HepG2 (cell line): ENCODE data around the gene ENC1. TPM values are rescaled to one million over a fixed set of nuclear protein-coding genes. Genes with fewer than 3 reads are reported as not detected.
A peak's percentile ranks its signal among the peaks of the same experiment; 100 is the strongest.

Experiments used
- ATAC-seq: fragments of 200-7000 bp; cut with Tn5 transposase; 3 replicates; pipeline ENCODE4 v1.9.1; 2020; ENCODE audit warnings: mild to moderate bottlenecking, moderate library complexity
- BruUV-seq: library from RNA; stranded (reverse); fragments of 400-500 nt; replicated peaks from 2 replicates; lab custom pipeline; 2021; lab: Mats Ljungman, UMichigan
- CTCF ChIA-PET: fragments of 300-600 bp; formaldehyde crosslinking; extraction: SDS; loops from one replicate; lab custom pipeline; 2021; ENCODE audit warnings: low total read pairs, inconsistent platforms, low intra/inter-chr PET ratio; lab: Yijun Ruan, JAX
- POLR2A ChIA-PET: fragments of 350-600 bp; sonication (Branson Sonifier 250); formaldehyde crosslinking; loops from one replicate; lab custom pipeline; 2020; ENCODE audit warnings: antibody characterized with exemption, inconsistent platforms; lab: Yijun Ruan, JAX
- DNase-seq: peaks from one replicate; pipeline ENCODE4 v3.0.0-alpha.2; 2015; ENCODE audit warnings: low spot score
- FAIRE-seq: peaks from 3 replicates; lab custom pipeline; 2011; peaks lifted over from hg19 to GRCh38; lab: Jason Lieb, UNC
- H2AFZ ChIP-seq: one replicate; pipeline ENCODE4 v1.6.1; 2011; ENCODE audit warnings: low read length, inconsistent platforms
- H3K27ac ChIP-seq: fragments of 300-600 bp; 3 replicates; pipeline ENCODE4 v1.8.0; 2011; ENCODE audit warnings: mixed run types, mild to moderate bottlenecking, mixed read lengths, low read length, inconsistent platforms; ENCODE audit not compliant: insufficient read depth; ENCODE audit errors: extremely low read length
- H3K27me3 ChIP-seq, 2 experiments: fragments of 200-600 bp in 1 of 2; 2 replicates in 1 of 2; 3 replicates in 1 of 2; pipeline versions ENCODE4 v1.6.0 to v1.8.0; 2011; ENCODE audit warnings: low read length in 2 of 2, mild to moderate bottlenecking in 2 of 2, moderate library complexity in 2 of 2, inconsistent platforms in 1 of 2; ENCODE audit not compliant: insufficient read depth in 2 of 2, control insufficient read depth in 1 of 2
- H3K36me3 ChIP-seq, 2 experiments: fragments of 200-600 bp in 1 of 2; replicated peaks in 1 of 2; 2 replicates in 1 of 2; 3 replicates in 1 of 2; pipeline versions ENCODE4 v1.5.1 to v1.8.0; 2011; ENCODE audit warnings: low read length in 2 of 2, inconsistent platforms in 1 of 2; ENCODE audit not compliant: insufficient read depth in 2 of 2, control insufficient read depth in 1 of 2
- H3K4me1 ChIP-seq: 2 replicates; pipeline ENCODE4 v1.5.1; 2012; ENCODE audit warnings: low read length, inconsistent platforms; ENCODE audit not compliant: insufficient read depth
- H3K4me2 ChIP-seq: 2 replicates; pipeline ENCODE4 v1.6.0; 2011; ENCODE audit warnings: low read depth, low read length, inconsistent platforms
- H3K4me3 ChIP-seq, 3 experiments: fragments of 200-600 bp in 1 of 3; sonication (generic), shearing (Covaris generic) in 1 of 3; replicated peaks in 1 of 3; 2 replicates each; pipeline ENCODE4 v1.5.1; 2011 to 2016; ENCODE audit warnings: low read length in 3 of 3, inconsistent platforms in 2 of 3, low read depth in 2 of 3, mild to moderate bottlenecking in 2 of 3, control low read depth in 1 of 3, mixed read lengths in 1 of 3; ENCODE audit not compliant: insufficient read depth in 1 of 3
- H3K79me2 ChIP-seq: one replicate; pipeline ENCODE4 v1.6.1; 2011; ENCODE audit warnings: low read length, inconsistent platforms; ENCODE audit not compliant: insufficient read depth
- H3K9ac ChIP-seq: 2 replicates; pipeline ENCODE4 v1.6.0; 2011; ENCODE audit warnings: mild to moderate bottlenecking, low read depth, low read length, inconsistent platforms; ENCODE audit not compliant: insufficient read depth
- H3K9me3 ChIP-seq: 2 replicates; pipeline ENCODE4 v1.5.1; 2012; ENCODE audit warnings: mild to moderate bottlenecking, low read length
- H4K20me1 ChIP-seq: 2 replicates; pipeline ENCODE4 v1.6.0; 2011; ENCODE audit warnings: inconsistent platforms, mild to moderate bottlenecking, low read length, moderate library complexity; ENCODE audit not compliant: insufficient read depth
- ARNT ChIP-seq: fragments of 450-650 bp; IDR thresholded peaks from 2 replicates; pipeline ENCODE4 v1.6.1; 2017
- ATM ChIP-seq: fragments of 450-650 bp; IDR thresholded peaks from 2 replicates; pipeline ENCODE4 v1.7.1; 2017; ENCODE audit warnings: mild to moderate bottlenecking, borderline replicate concordance
- CBX1 ChIP-seq: IDR thresholded peaks from one replicate; pipeline ENCODE4 v1.6.1; 2016; ENCODE audit warnings: antibody characterized with exemption, low read depth
- ERF ChIP-seq: IDR thresholded peaks from 2 replicates; pipeline ENCODE4 v1.6.1; 2018; ENCODE audit warnings: missing biosample characterization, missing genetic modification reagents
- ESRRA ChIP-seq: sonication (generic); formaldehyde crosslinking; IDR thresholded peaks from 2 replicates; pipeline ENCODE4 v1.5.1; 2020; ENCODE audit warnings: mild to moderate bottlenecking, low read depth, missing genetic modification reagents
- NFE2L1 ChIP-seq: sonication (generic); formaldehyde crosslinking; IDR thresholded peaks from 2 replicates; pipeline ENCODE4 v1.4.0; 2020; ENCODE audit warnings: missing genetic modification reagents, mild to moderate bottlenecking, borderline replicate concordance
- PHF5A ChIP-seq: IDR thresholded peaks from one replicate; pipeline ENCODE4 v1.6.1; 2018; ENCODE audit warnings: low read depth, missing genetic modification reagents; ENCODE audit not compliant: unreplicated experiment
- SAP130 ChIP-seq: IDR thresholded peaks from 2 replicates; pipeline ENCODE4 v1.6.1; 2016; ENCODE audit warnings: low read depth
- ZNF672 ChIP-seq: sonication (generic); formaldehyde crosslinking; IDR thresholded peaks from 2 replicates; pipeline ENCODE4 v1.8.1; 2022; ENCODE audit warnings: missing genetic modification reagents
- WGBS: methylation state at CpG from one replicate; pipeline ENCODE4 v1.1.6; 2017; ENCODE audit warnings: low lambda C conversion rate; 5-methylcytosine and 5-hydroxymethylcytosine counted together
- in situ Hi-C: cut with HindIII; loops from 2 replicates; pipeline ENCODE4 v1.10.0; 2017; ENCODE audit warnings: low pct_unique_long_range_greater_than_20kb; ENCODE audit not compliant: extremely low pct_ligation_motif_present
- intact Hi-C: fragments of 100-400 bp; cut with micrococcal nuclease; formaldehyde crosslinking; loops from one replicate; pipeline ENCODE4 v1.10.0; 2022; ENCODE audit not compliant: unreplicated experiment
- polyA plus RNA-seq, 8 experiments: library from polyadenylated mRNA; depleted of rRNA in 3 of 8; stranded (reverse) in 7 of 8; unstranded in 1 of 8; fragments of >200 nt; fragmentation: Illumina TruSeq in 4 of 8; extraction: Trizol in 4 of 8; gene quantifications; 2 replicates each; pipeline versions ENCODE4 v1.2.1 to v1.2.3, GENCODE V29; 2011 to 2016; ENCODE audit warnings: low read depth in 4 of 8, missing spikeins in 1 of 8, mixed read lengths in 1 of 8; ENCODE audit not compliant: insufficient read depth in 1 of 8
- total RNA-seq, 5 experiments: library from RNA; depleted of rRNA; stranded (reverse); fragments of >200 nt; fragmentation: Illumina TruSeq; extraction: Trizol; gene quantifications; 2 replicates each; pipeline ENCODE4 v1.2.3, GENCODE V29; 2016; ENCODE audit warnings: low read depth in 1 of 5
- TF ChIP-seq, protein P1 (sequence below): IDR thresholded peaks from 2 replicates; pipeline ENCODE4 v1.6.1; 2012; ENCODE audit warnings: inconsistent platforms
- TF ChIP-seq, protein P2 (sequence below): sonication (generic); formaldehyde crosslinking; IDR thresholded peaks from 2 replicates; pipeline ENCODE4 v1.5.0; 2020; ENCODE audit warnings: mild to moderate bottlenecking, missing genetic modification reagents
- TF ChIP-seq, protein P3 (sequence below): sonication (generic); formaldehyde crosslinking; IDR thresholded peaks from 2 replicates; pipeline ENCODE4 v1.9.0; 2022; ENCODE audit warnings: low read depth, missing genetic modification reagents

Gene ENC1
- total and polyA plus RNA-seq, 2 of the 13 experiments (the other 11 are each of a cell fraction or from before 2014, with no cell fraction given) = 63.8 to 64.4 TPM

DNA sequence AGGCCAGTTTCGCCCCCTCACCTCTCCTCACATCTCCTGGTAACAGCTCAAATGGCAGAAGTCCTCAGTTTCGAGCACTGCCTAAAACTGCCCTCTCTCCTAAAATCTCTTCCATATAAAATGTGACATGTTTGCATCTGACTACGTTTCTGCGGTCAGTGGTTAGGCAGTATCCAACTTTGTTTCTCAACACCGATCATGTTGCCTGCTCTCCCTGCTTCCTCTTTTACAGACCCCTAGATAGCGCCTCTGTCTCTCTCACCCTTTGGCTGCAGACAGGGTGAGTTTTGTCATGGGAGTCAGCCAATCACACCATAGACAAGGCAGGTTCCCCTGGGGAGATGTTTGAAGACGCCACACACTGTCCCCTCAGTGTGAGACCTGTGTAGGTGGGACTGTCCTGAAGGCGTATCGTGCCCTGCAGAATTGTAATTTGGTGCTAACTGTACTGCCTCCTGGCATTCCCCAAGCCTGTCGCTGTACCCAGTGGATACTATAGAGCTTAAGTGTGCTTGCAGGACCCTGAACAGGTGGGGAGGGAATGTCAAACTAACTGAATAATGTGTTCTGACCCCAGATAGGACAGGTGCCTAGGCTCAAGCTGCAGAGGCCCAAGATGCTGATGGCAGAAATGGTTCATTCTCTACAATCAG is 45.6 kb upstream of the ENC1 start:
- Histone ChIP-seq H3K36me3 (peaks cover 2 to 6% of the 10 kb centered on the region in 2 experiments; a peak in 1 of 5 replicates), H4K20me1 (no peaks in the 10 kb centered on the region), H3K9ac (peak overlapping the region; percentile 81), H3K9me3 (no peaks in the 10 kb centered on the region), H3K27ac (peak overlapping the region; percentile 67), H3K27me3 (no peaks in the 10 kb centered on the region), H3K4me1 (peaks cover 27% of the 10 kb centered on the region), H3K4me3 (peak overlapping the region; percentile 84 to 92 (median 88)), H3K79me2 (peaks cover 3% of the 10 kb centered on the region), H2AFZ (no peak overlapping the region), H3K4me2 (peak overlapping the region; percentile 89)
- CTCF ChIA-PET = no interaction called here
- DNase-seq (no peak), ATAC-seq (peak; percentile 45), FAIRE-seq (peak; percentile 75)
- in situ Hi-C loops (loop anchor here (25.0 kb wide), 1 partner anchor 826 kb away; the partner anchor contains the start of genes CERT1 and POLK), intact Hi-C loops (no loop called here)
- TSS peak; percentile 63 for BruUV-seq
- WGBS = 22% methylated on average over 10 of the region's 10 CpGs
- POLR2A ChIA-PET = interaction anchor here (0.7 to 1.5 kb wide), 4 partner anchors 10 to 45 kb away, joined by 3 to 6 read pairs (median 3); partner anchors contain the start of gene ENC1
- TF ChIP-seq ERF (CRISPR knock-in tag) (no peak), SAP130 (CRISPR knock-in tag) (peak; percentile 2; the same call in 1 of the 2 replicates)
- TF ChIP-seq, protein P1, sequence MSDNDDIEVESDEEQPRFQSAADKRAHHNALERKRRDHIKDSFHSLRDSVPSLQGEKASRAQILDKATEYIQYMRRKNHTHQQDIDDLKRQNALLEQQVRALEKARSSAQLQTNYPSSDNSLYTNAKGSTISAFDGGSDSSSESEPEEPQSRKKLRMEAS = 0 out of 2 replicates have a peak, but pooled peaks have one; percentile 15

DNA sequence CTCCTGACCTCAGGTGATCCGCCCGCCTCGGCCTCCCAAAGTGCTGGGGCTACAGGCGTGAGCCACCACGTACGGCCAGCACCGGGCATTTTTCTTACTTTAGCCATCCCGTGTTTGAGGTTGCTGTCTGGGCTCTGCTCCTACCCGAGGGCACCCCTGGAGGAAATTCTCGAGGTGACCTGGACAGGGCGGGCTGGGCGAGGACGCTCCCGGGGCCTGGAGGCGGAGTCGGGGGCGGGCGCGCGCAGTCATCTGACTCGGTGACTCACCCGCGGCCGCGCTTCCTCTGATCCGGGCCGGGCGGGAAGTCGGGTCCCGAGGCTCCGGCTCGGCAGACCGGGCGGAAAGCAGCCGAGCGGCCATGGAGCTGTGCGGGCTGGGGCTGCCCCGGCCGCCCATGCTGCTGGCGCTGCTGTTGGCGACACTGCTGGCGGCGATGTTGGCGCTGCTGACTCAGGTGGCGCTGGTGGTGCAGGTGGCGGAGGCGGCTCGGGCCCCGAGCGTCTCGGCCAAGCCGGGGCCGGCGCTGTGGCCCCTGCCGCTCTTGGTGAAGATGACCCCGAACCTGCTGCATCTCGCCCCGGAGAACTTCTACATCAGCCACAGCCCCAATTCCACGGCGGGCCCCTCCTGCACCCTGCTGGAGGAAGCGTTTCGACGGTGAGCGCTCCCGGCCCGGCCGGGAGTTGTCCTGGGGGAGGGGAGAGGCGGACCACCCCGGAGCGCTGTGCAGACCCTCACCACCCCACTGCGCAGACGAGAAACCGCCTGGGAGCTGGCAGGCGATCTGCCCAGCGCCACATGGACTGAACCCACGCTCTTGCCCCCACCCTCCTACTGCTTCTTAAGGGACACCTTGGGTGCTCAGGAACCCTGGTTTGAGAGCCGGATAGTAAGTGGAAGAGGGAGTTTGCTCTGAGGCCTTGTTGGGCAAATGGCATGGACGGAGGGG is 44.6 kb upstream of the ENC1 start, which contains the start of gene HEXB:
Gene HEXB (plus strand): TSS at position 334 of the 952 bp plus-strand sequence. CDS start 28 bp downstream, at position 362.
- ATAC-seq (peak; percentile 93), FAIRE-seq (no peak), DNase-seq (peak; percentile 73)
- Histone ChIP-seq H3K36me3 (peaks cover 2 to 6% of the 10 kb centered on the region in 2 experiments; a peak in 1 of 5 replicates), H4K20me1 (no peaks in the 10 kb centered on the region), H3K9me3 (no peaks in the 10 kb centered on the region), H3K27me3 (no peaks in the 10 kb centered on the region), H3K4me3 (peak within 1 kb of the TSS; percentile 84 to 92 (median 88)), H3K79me2 (peaks cover 3% of the 10 kb centered on the region), H3K27ac (peak within 1 kb of the TSS; percentile 67), H3K4me1 (peaks cover 27% of the 10 kb centered on the region), H3K9ac (peak within 1 kb of the TSS; percentile 81), H3K4me2 (peak within 1 kb of the TSS; percentile 89), H2AFZ (no peak within 1 kb of the TSS)
- WGBS = 2% methylated on average over 42 of the region's 78 CpGs
- no TSS peak for BruUV-seq
- in situ Hi-C loops (loop anchor here (25.0 kb wide), 1 partner anchor 827 kb away; the partner anchor contains the start of genes CERT1 and POLK), intact Hi-C loops (no loop called here)
- ChIA-PET CTCF (no interaction called here), POLR2A (interaction anchor here (0.7 to 1.5 kb wide), 4 partner anchors 11 to 44 kb away, joined by 3 to 6 read pairs (median 3); partner anchors contain the start of gene ENC1)
- no peak for TF ChIP-seq ESRRA (CRISPR knock-in tag)
- TF ChIP-seq CBX1 = no peak
- TF ChIP-seq NFE2L1 (CRISPR knock-in tag) = no peak
- TF ChIP-seq ZNF672 (CRISPR knock-in tag) = no peak
- TF ChIP-seq ATM = no peak
- TF ChIP-seq ARNT = no peak
- TF ChIP-seq, protein P2, sequence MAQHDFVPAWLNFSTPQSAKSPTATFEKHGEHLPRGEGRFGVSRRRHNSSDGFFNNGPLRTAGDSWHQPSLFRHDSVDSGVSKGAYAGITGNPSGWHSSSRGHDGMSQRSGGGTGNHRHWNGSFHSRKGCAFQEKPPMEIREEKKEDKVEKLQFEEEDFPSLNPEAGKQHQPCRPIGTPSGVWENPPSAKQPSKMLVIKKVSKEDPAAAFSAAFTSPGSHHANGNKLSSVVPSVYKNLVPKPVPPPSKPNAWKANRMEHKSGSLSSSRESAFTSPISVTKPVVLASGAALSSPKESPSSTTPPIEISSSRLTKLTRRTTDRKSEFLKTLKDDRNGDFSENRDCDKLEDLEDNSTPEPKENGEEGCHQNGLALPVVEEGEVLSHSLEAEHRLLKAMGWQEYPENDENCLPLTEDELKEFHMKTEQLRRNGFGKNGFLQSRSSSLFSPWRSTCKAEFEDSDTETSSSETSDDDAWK = no peak
- TF ChIP-seq, protein P3, sequence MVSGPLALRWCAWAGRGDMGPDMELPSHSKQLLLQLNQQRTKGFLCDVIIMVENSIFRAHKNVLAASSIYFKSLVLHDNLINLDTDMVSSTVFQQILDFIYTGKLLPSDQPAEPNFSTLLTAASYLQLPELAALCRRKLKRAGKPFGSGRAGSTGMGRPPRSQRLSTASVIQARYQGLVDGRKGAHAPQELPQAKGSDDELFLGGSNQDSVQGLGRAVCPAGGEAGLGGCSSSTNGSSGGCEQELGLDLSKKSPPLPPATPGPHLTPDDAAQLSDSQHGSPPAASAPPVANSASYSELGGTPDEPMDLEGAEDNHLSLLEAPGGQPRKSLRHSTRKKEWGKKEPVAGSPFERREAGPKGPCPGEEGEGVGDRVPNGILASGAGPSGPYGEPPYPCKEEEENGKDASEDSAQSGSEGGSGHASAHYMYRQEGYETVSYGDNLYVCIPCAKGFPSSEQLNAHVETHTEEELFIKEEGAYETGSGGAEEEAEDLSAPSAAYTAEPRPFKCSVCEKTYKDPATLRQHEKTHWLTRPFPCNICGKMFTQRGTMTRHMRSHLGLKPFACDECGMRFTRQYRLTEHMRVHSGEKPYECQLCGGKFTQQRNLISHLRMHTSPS (CRISPR knock-in tag) = no peak
- no peak for TF ChIP-seq PHF5A (CRISPR knock-in tag)
